Transverse colon (tissue), 4 donors: ENCODE data around the gene IL36G. TPM values are rescaled to one million over a fixed set of nuclear protein-coding genes. Genes with fewer than 3 reads are reported as not detected.

Experiments
- DNase-seq: peaks from one replicate; pipeline ENCODE4 v3.0.0-alpha.2; 2019
- H3K27ac ChIP-seq, 4 donors: fragments of 200-600 bp; sonication (generic); 2 replicates each; pipeline ENCODE4 v1.5.1; 2016 to 2018; ENCODE audit warnings: inconsistent platforms in 4 of 4
- H3K27me3 ChIP-seq: fragments of 200-600 bp; sonication (generic); 2 replicates; pipeline ENCODE4 v1.5.1; 2017; ENCODE audit warnings: inconsistent platforms
- H3K36me3 ChIP-seq, 4 donors: fragments of 200-600 bp; sonication (generic); 2 replicates each; pipeline ENCODE4 v1.5.1; 2017 to 2019; ENCODE audit warnings: inconsistent platforms in 4 of 4
- H3K4me1 ChIP-seq, 4 donors: fragments of 200-600 bp; sonication (generic); 2 replicates each; pipeline ENCODE4 v1.5.1; 2017 to 2020; ENCODE audit warnings: inconsistent platforms in 4 of 4
- H3K4me3 ChIP-seq, 4 donors: fragments of 200-600 bp; sonication (generic); 1 replicate in 1 of 4; 2 replicates in 3 of 4; pipeline versions ENCODE4 v1.5.1 to v1.6.1; 2017 to 2019; ENCODE audit warnings: inconsistent platforms in 4 of 4
- H3K9me3 ChIP-seq, 2 donors: fragments of 200-600 bp; sonication (generic); 2 replicates each; pipeline ENCODE4 v1.5.1; 2017 to 2019; ENCODE audit warnings: inconsistent platforms in 2 of 2
- CTCF ChIP-seq, 5 experiments: fragments of 200-600 bp in 3 of 5; fragments of 450-650 bp in 2 of 5; sonication (generic) in 3 of 5; IDR thresholded peaks; 1 replicate in 2 of 5; 2 replicates in 3 of 5; pipeline ENCODE4 v1.5.1; 2016 to 2017; ENCODE audit warnings: antibody characterized with exemption in 5 of 5, inconsistent platforms in 3 of 5, mild to moderate bottlenecking in 2 of 5, moderate library complexity in 1 of 5
- EP300 ChIP-seq: sonication (generic); formaldehyde crosslinking; IDR thresholded peaks from one replicate; pipeline ENCODE4 v1.6.1; 2017; ENCODE audit warnings: antibody characterized with exemption, low read depth
- POLR2A ChIP-seq: fragments of 450-650 bp; IDR thresholded peaks from one replicate; pipeline ENCODE4 v1.6.1; 2016; ENCODE audit warnings: antibody characterized with exemption, mild to moderate bottlenecking, moderate library complexity
- POLR2AphosphoS5 ChIP-seq, 3 donors: sonication (generic); formaldehyde crosslinking; IDR thresholded peaks; one replicate each; pipeline ENCODE4 v1.6.1; 2016; ENCODE audit warnings: antibody characterized with exemption in 3 of 3
- WGBS, 2 donors: methylation state at CpG; one replicate each; pipeline ENCODE4 v1.1.5; 2018; ENCODE audit warnings: low coverage in 1 of 2; 5-methylcytosine and 5-hydroxymethylcytosine counted together
- in situ Hi-C, 4 donors: fragments of 200-750 bp; cut with MboI; loops; one replicate each; pipeline versions ENCODE4 v1.15.0 to v1.15.1; 2017; ENCODE audit warnings: low sequenced_read_pairs in 3 of 4, low pct_ligation_motif_present in 1 of 4, low pct_unique_long_range_greater_than_20kb in 1 of 4
- intact Hi-C: fragments of 100-400 bp; cut with DNase I; formaldehyde crosslinking; loops from one replicate; pipeline ENCODE4 v1.15.1; 2023; ENCODE audit warnings: low total_unique reads
- total RNA-seq, 4 donors: library from RNA; depleted of rRNA; stranded (reverse); fragments of >200 nt; gene quantifications; one replicate each; pipeline ENCODE4 v1.1.0, GENCODE V29; 2016

The IL36G gene
- total RNA-seq, 4 donors from 2014 or later = 2.8 TPM; not detected in 3

GRCh38 chr2:113015655-113016054, 37.8 kb downstream of the IL36G start:
- TF ChIP-seq POLR2A (no peak), POLR2AphosphoS5 (IDR thresholded peaks at IDR 0.05) (no peak), EP300 (no peak), CTCF (IDR thresholded peaks at IDR 0.05) (no peak)
- intact Hi-C loops (no loop called here), in situ Hi-C loops (no loop called here)
- Histone ChIP-seq H3K27me3 (peaks cover 4% of the 10 kb centered on the region), H3K27ac (no peak overlapping the region), H3K9me3 (no peaks in the 10 kb centered on the region), H3K4me1 (no peaks in the 10 kb centered on the region), H3K36me3 (no peaks in the 10 kb centered on the region), H3K4me3 (no peak overlapping the region)
- DNase-seq = no peak
- 81% methylated on average over 2 of the region's 2 CpGs; no CpG with 5 or more reads in 1 of the 2 donors for WGBS, 2 donors

GRCh38 chr2:113018509-113018908, 40.7 kb downstream of the IL36G start:
- WGBS, 2 donors = 74 to 76% methylated on average over 3 of the region's 3 CpGs
- no peaks in the 10 kb centered on the region for H3K9me3 ChIP-seq
- peaks cover 17% of the 10 kb centered on the region for H3K27me3 ChIP-seq
- no peaks in the 10 kb centered on the region for H3K4me1 ChIP-seq
- DNase-seq = no peak
- no peak overlapping the region for H3K27ac ChIP-seq
- intact Hi-C loops = no loop called here
- in situ Hi-C loops = no loop called here
- H3K36me3 ChIP-seq = no peaks in the 10 kb centered on the region
- no peak for TF ChIP-seq EP300
- no peak for TF ChIP-seq POLR2AphosphoS5 (IDR thresholded peaks at IDR 0.05)
- no peak for TF ChIP-seq POLR2A
- no peak for TF ChIP-seq CTCF (IDR thresholded peaks at IDR 0.05)
- H3K4me3 ChIP-seq = no peak overlapping the region

- DNase-seq = no peak
- in situ Hi-C loops = no loop called here
- no peak overlapping the region for H3K4me3 ChIP-seq
These were observed 43.5 kb downstream of the IL36G start for GRCh38 chr2:113021312-113021711.

GRCh38 chr2:113024764-113025163, 47.0 kb downstream of the IL36G start:
- Histone ChIP-seq H3K4me1 (no peaks in the 10 kb centered on the region), H3K9me3 (no peaks in the 10 kb centered on the region), H3K4me3 (no peak overlapping the region), H3K27me3 (peaks cover 31% of the 10 kb centered on the region), H3K27ac (no peak overlapping the region), H3K36me3 (no peaks in the 10 kb centered on the region)
- TF ChIP-seq EP300 = no peak
- TF ChIP-seq POLR2AphosphoS5 (IDR thresholded peaks at IDR 0.05) = no peak
- no peak for TF ChIP-seq CTCF (IDR thresholded peaks at IDR 0.05)
- no peak for TF ChIP-seq POLR2A
- WGBS, 2 donors = 88% methylated on average over 2 of the region's 2 CpGs; no CpG with 5 or more reads in 1 of the 2 donors
- intact Hi-C loops (no loop called here), in situ Hi-C loops (no loop called here)
- DNase-seq = no peak

More at GRCh38 chr2:113021312-113021711, 43.5 kb downstream of the IL36G start:
- Histone ChIP-seq H3K9me3 (no peaks in the 10 kb centered on the region), H3K4me1 (no peaks in the 10 kb centered on the region), H3K36me3 (no peaks in the 10 kb centered on the region), H3K27me3 (peaks cover 19% of the 10 kb centered on the region), H3K27ac (no peak overlapping the region)
- intact Hi-C loops = no loop called here
- TF ChIP-seq EP300 (no peak), POLR2A (no peak), POLR2AphosphoS5 (IDR thresholded peaks at IDR 0.05) (no peak), CTCF (IDR thresholded peaks at IDR 0.05) (no peak)
- 45 to 79% methylated on average over 4 of the region's 4 CpGs for WGBS, 2 donors
